ENCODE measurements around the gene CHAF1A. TPM values are rescaled to one million over a fixed set of nuclear protein-coding genes. Genes with fewer than 3 reads are reported as not detected.

Gene CHAF1A
- total and polyA plus RNA-seq, 2 experiments from 2014 or later = 113 to 125 TPM

DNA sequence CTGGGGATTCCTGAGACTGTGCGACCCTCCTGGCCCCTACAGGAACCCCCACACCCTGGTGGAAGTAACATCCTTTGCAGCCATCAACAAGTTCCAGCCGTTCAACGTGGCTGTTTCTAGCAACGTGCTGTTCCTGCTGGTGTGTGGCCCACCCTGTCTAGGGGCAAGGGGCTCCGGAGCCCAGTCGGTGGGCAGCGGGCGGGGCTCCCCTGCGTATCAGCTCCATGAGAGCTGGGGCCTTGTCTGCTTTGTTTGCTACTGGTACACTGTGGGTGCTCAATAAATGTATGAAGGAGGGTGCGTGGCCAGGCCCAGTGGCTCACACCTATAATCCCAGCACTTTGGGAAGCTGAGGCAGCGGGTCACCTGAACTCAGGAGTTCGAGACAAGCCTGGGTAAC lies 48.2 kb upstream of the CHAF1A start:
- DNase-seq (ENCODE audit: low spot score) (no peak), ATAC-seq (no peak)
- Mint-ChIP-seq H3K27me3 (ENCODE audit: insufficient read depth, low read depth, poor library complexity) (peaks cover 5% of the 10 kb centered on the region), H3K27ac (no peak overlapping the region), H3K4me3 (no peak overlapping the region), H3K4me1 (0 out of 3 replicates have a peak, but pooled peaks cover 2% of the 10 kb centered on the region), H3K36me3 (ENCODE audit: low read depth) (peaks cover 16% of the 10 kb centered on the region; the same call in 2 of the 3 replicates), H3K9me3 (no peaks in the 10 kb centered on the region)
- Histone ChIP-seq H3K79me2 (replicated peaks; ENCODE audit: insufficient read depth) (no peaks in the 10 kb centered on the region), H4K20me1 (replicated peaks; ENCODE audit: insufficient read depth) (peaks cover 10% of the 10 kb centered on the region), H3K4me1 (ENCODE audit: insufficient read depth) (no peaks in the 10 kb centered on the region), H3K27ac (ENCODE audit: low read depth) (no peak overlapping the region), H3K9me2 (ENCODE audit: insufficient read depth) (no peaks in the 10 kb centered on the region), H3K4me2 (no peak overlapping the region), H3F3A (replicated peaks; ENCODE audit: low read depth) (0 out of 2 replicates have a peak, but pooled peaks cover 10% of the 10 kb centered on the region), H2AFZ (no peak overlapping the region), H3K4me3 (no peak overlapping the region), H3K36me3 (ENCODE audit: insufficient read depth) (no peaks in the 10 kb centered on the region; the same call in 1 of the 2 replicates), H3K27me3 (ENCODE audit: insufficient read depth) (no peaks in the 10 kb centered on the region)
- TF ChIP-seq CREB1 (CRISPR knock-in tag; IDR thresholded peaks at IDR 0.05; ENCODE audit: low read depth) = no peak
- TF ChIP-seq JUNB (IDR thresholded peaks at IDR 0.05; ENCODE audit: unreplicated experiment) = no peak
- TF ChIP-seq ZNF331 (CRISPR knock-in tag; IDR thresholded peaks at IDR 0.05; ENCODE audit: low read depth) = no peak
- no peak for TF ChIP-seq STAT1 (IDR thresholded peaks at IDR 0.05; ENCODE audit: unreplicated experiment)
- TF ChIP-seq, protein P1, sequence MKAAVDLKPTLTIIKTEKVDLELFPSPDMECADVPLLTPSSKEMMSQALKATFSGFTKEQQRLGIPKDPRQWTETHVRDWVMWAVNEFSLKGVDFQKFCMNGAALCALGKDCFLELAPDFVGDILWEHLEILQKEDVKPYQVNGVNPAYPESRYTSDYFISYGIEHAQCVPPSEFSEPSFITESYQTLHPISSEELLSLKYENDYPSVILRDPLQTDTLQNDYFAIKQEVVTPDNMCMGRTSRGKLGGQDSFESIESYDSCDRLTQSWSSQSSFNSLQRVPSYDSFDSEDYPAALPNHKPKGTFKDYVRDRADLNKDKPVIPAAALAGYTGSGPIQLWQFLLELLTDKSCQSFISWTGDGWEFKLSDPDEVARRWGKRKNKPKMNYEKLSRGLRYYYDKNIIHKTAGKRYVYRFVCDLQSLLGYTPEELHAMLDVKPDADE (IDR thresholded peaks at IDR 0.05) = no peak
- TF ChIP-seq, protein P2, sequence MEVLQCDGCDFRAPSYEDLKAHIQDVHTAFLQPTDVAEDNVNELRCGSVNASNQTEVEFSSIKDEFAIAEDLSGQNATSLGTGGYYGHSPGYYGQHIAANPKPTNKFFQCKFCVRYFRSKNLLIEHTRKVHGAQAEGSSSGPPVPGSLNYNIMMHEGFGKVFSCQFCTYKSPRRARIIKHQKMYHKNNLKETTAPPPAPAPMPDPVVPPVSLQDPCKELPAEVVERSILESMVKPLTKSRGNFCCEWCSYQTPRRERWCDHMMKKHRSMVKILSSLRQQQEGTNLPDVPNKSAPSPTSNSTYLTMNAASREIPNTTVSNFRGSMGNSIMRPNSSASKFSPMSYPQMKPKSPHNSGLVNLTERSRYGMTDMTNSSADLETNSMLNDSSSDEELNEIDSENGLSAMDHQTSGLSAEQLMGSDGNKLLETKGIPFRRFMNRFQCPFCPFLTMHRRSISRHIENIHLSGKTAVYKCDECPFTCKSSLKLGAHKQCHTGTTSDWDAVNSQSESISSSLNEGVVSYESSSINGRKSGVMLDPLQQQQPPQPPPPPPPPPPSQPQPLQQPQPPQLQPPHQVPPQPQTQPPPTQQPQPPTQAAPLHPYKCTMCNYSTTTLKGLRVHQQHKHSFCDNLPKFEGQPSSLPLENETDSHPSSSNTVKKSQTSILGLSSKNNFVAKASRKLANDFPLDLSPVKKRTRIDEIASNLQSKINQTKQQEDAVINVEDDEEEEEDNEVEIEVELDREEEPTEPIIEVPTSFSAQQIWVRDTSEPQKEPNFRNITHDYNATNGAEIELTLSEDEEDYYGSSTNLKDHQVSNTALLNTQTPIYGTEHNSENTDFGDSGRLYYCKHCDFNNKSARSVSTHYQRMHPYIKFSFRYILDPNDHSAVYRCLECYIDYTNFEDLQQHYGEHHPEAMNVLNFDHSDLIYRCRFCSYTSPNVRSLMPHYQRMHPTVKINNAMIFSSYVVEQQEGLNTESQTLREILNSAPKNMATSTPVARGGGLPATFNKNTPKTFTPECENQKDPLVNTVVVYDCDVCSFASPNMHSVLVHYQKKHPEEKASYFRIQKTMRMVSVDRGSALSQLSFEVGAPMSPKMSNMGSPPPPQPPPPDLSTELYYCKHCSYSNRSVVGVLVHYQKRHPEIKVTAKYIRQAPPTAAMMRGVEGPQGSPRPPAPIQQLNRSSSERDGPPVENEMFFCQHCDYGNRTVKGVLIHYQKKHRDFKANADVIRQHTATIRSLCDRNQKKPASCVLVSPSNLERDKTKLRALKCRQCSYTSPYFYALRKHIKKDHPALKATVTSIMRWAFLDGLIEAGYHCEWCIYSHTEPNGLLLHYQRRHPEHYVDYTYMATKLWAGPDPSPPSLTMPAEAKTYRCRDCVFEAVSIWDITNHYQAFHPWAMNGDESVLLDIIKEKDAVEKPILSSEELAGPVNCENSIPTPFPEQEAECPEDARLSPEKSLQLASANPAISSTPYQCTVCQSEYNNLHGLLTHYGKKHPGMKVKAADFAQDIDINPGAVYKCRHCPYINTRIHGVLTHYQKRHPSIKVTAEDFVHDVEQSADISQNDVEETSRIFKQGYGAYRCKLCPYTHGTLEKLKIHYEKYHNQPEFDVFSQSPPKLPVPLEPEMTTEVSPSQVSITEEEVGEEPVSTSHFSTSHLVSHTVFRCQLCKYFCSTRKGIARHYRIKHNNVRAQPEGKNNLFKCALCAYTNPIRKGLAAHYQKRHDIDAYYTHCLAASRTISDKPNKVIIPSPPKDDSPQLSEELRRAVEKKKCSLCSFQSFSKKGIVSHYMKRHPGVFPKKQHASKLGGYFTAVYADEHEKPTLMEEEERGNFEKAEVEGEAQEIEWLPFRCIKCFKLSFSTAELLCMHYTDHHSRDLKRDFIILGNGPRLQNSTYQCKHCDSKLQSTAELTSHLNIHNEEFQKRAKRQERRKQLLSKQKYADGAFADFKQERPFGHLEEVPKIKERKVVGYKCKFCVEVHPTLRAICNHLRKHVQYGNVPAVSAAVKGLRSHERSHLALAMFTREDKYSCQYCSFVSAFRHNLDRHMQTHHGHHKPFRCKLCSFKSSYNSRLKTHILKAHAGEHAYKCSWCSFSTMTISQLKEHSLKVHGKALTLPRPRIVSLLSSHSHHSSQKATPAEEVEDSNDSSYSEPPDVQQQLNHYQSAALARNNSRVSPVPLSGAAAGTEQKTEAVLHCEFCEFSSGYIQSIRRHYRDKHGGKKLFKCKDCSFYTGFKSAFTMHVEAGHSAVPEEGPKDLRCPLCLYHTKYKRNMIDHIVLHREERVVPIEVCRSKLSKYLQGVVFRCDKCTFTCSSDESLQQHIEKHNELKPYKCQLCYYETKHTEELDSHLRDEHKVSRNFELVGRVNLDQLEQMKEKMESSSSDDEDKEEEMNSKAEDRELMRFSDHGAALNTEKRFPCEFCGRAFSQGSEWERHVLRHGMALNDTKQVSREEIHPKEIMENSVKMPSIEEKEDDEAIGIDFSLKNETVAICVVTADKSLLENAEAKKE (CRISPR knock-in tag; IDR thresholded peaks at IDR 0.05) = no peak
- no peak for TF ChIP-seq EZH2 (IDR thresholded peaks at IDR 0.05; ENCODE audit: low read depth, unreplicated experiment)
- TF ChIP-seq, protein P3, sequence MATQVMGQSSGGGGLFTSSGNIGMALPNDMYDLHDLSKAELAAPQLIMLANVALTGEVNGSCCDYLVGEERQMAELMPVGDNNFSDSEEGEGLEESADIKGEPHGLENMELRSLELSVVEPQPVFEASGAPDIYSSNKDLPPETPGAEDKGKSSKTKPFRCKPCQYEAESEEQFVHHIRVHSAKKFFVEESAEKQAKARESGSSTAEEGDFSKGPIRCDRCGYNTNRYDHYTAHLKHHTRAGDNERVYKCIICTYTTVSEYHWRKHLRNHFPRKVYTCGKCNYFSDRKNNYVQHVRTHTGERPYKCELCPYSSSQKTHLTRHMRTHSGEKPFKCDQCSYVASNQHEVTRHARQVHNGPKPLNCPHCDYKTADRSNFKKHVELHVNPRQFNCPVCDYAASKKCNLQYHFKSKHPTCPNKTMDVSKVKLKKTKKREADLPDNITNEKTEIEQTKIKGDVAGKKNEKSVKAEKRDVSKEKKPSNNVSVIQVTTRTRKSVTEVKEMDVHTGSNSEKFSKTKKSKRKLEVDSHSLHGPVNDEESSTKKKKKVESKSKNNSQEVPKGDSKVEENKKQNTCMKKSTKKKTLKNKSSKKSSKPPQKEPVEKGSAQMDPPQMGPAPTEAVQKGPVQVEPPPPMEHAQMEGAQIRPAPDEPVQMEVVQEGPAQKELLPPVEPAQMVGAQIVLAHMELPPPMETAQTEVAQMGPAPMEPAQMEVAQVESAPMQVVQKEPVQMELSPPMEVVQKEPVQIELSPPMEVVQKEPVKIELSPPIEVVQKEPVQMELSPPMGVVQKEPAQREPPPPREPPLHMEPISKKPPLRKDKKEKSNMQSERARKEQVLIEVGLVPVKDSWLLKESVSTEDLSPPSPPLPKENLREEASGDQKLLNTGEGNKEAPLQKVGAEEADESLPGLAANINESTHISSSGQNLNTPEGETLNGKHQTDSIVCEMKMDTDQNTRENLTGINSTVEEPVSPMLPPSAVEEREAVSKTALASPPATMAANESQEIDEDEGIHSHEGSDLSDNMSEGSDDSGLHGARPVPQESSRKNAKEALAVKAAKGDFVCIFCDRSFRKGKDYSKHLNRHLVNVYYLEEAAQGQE (IDR thresholded peaks at IDR 0.05; ENCODE audit: unreplicated experiment) = no peak
- TF ChIP-seq POLR2AphosphoS5 (IDR thresholded peaks at IDR 0.05; ENCODE audit: low read depth) = no peak

All from GM23338 (cell line).